ENCODE data around the gene MEGF8.

The MEGF8 gene

DNA sequence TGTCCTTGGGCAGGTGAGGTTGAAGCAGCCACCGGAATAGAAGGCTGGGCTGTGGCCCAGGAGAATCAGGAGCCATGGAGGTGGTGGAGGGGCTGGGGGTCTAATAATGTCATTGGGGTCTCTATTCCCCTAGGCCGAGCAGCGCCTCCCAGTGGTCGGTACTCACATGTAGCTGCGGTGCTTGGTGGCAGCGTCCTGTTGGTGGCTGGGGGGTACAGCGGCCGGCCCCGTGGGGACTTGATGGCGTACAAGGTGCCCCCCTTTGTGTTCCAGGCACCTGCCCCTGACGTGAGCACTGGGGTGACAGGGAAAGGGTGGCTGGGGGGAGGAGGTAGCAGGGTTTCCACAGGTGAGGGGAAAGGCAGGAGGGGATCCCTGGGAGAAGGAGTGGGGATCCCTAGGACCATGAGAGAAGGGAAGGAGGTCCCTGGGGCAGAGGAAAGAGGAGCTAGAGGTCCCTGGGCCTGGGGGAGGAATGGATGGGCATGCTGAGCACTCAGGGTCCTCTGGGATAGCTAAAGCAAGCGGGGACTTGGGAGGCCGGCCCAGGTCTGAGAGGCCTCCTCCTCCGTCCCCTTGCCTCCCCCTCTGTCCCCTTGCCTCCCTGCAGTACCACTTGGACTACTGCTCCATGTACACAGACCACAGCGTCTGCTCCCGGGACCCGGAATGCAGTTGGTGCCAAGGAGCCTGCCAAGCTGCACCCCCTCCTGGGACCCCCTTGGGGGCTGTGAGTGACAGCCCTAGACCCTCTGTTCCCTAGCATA is 18.1 kb downstream of the MEGF8 start:
- H3K27ac ChIP-seq (ENCODE audit: low read depth, low read length) = no peak overlapping the region
- no peak overlapping the region for H3K4me2 ChIP-seq (ENCODE audit: low read depth, low read length, poor library complexity, severe bottlenecking)
- H3K79me2 ChIP-seq (ENCODE audit: insufficient read depth, low read length) = no peaks in the 10 kb centered on the region
- H3K36me3 ChIP-seq (ENCODE audit: low read length) = no peaks in the 10 kb centered on the region
- no peaks in the 10 kb centered on the region for H3K9me3 ChIP-seq (ENCODE audit: insufficient read depth, low read length)
- H3K4me3 ChIP-seq (ENCODE audit: insufficient read depth, low read length, poor library complexity, severe bottlenecking) = no peak overlapping the region
- H3F3A ChIP-seq (ENCODE audit: insufficient read depth) = no peaks in the 10 kb centered on the region
- no peaks in the 10 kb centered on the region for H4K20me1 ChIP-seq (ENCODE audit: low read depth, low read length)
- H2AFZ ChIP-seq (ENCODE audit: low read depth, low read length, severe bottlenecking) = no peak overlapping the region
- H3K9me2 ChIP-seq (replicated peaks; ENCODE audit: insufficient read depth, low read length) = no peaks in the 10 kb centered on the region
- TF ChIP-seq EZH2phosphoT487 (conservative IDR thresholded peaks at IDR 0.05; ENCODE audit: low read length) = no peak
- TF ChIP-seq, protein P1, sequence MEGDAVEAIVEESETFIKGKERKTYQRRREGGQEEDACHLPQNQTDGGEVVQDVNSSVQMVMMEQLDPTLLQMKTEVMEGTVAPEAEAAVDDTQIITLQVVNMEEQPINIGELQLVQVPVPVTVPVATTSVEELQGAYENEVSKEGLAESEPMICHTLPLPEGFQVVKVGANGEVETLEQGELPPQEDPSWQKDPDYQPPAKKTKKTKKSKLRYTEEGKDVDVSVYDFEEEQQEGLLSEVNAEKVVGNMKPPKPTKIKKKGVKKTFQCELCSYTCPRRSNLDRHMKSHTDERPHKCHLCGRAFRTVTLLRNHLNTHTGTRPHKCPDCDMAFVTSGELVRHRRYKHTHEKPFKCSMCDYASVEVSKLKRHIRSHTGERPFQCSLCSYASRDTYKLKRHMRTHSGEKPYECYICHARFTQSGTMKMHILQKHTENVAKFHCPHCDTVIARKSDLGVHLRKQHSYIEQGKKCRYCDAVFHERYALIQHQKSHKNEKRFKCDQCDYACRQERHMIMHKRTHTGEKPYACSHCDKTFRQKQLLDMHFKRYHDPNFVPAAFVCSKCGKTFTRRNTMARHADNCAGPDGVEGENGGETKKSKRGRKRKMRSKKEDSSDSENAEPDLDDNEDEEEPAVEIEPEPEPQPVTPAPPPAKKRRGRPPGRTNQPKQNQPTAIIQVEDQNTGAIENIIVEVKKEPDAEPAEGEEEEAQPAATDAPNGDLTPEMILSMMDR (IDR thresholded peaks at IDR 0.05; ENCODE audit: insufficient read depth, low read length, poor library complexity, severe bottlenecking) = peak; percentile 18
- no peaks in the 10 kb centered on the region for H3K27me3 ChIP-seq (ENCODE audit: low read length)
- no peak overlapping the region for H3K9ac ChIP-seq (ENCODE audit: low read length)

DNA sequence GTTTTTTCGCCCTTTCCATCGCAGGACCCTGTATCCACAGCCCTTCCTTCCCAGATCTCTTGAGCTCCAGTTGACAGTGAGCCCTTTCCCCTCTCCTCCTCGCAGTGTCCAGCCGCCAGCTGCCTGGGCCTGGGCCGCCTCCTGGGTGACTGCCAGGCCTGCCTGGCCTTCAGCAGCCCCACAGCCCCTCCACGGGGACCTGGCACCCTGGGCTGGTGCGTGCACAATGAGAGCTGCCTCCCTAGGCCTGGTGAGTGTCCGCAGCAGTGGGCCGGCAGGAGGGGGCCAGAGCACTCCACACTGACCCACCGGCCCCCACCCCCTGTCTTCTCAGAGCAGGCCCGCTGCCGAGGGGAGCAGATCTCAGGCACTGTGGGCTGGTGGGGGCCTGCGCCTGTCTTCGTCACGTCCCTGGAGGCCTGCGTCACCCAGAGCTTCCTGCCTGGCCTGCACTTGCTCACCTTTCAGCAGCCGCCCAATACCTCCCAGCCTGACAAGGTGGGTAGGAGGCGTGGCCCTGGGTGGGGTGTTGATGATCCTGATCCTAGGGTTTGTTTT is 19.0 kb downstream of the MEGF8 start:
- Histone ChIP-seq H3K27me3 (ENCODE audit: low read length) (no peaks in the 10 kb centered on the region), H3K79me2 (ENCODE audit: insufficient read depth, low read length) (no peaks in the 10 kb centered on the region), H3K4me2 (ENCODE audit: low read depth, low read length, poor library complexity, severe bottlenecking) (no peak overlapping the region), H3K9me3 (ENCODE audit: insufficient read depth, low read length) (no peaks in the 10 kb centered on the region), H3K4me3 (ENCODE audit: insufficient read depth, low read length, poor library complexity, severe bottlenecking) (no peak overlapping the region), H4K20me1 (ENCODE audit: low read depth, low read length) (no peaks in the 10 kb centered on the region), H3K9ac (ENCODE audit: low read length) (no peak overlapping the region), H3K36me3 (ENCODE audit: low read length) (no peaks in the 10 kb centered on the region), H3F3A (ENCODE audit: insufficient read depth) (no peaks in the 10 kb centered on the region), H3K9me2 (replicated peaks; ENCODE audit: insufficient read depth, low read length) (no peaks in the 10 kb centered on the region), H3K27ac (ENCODE audit: low read depth, low read length) (no peak overlapping the region), H2AFZ (ENCODE audit: low read depth, low read length, severe bottlenecking) (no peak overlapping the region)
- TF ChIP-seq, protein P1 (IDR thresholded peaks at IDR 0.05; ENCODE audit: insufficient read depth, low read length, poor library complexity, severe bottlenecking) = no peak
- TF ChIP-seq EZH2phosphoT487 (conservative IDR thresholded peaks at IDR 0.05; ENCODE audit: low read length) = no peak

DNA sequence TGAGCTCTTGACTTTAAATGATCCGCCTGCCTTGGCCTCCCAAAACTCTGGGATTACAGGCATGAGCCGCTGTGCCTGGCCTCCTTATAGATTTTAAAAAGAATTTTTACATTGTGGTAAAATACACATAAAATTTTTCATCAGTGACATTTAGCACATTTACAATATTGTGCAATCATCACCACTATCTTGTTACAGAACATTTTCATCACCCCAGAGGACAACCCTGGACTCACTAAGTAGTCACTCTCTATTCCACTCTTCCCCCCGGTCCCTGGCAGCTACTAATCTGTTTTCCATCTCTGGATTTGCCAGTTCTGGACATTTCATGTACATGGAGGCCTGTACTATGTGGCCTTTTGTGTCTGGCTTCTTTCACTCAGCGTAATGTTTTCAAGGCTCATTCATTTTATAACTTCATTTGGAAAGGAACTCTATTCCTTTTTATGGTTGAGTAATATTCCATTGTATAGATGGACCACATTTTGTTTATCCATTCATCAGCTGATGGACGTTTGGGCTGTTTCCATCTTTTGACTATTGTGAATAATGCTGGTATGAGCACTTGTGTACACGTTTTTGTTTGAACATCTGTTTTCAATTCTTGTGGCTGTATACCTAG is 19.9 kb downstream of the MEGF8 start:
- no peak overlapping the region for H3K4me2 ChIP-seq (ENCODE audit: low read depth, low read length, poor library complexity, severe bottlenecking)
- H4K20me1 ChIP-seq (ENCODE audit: low read depth, low read length) = no peaks in the 10 kb centered on the region
- H3K27me3 ChIP-seq (ENCODE audit: low read length) = no peaks in the 10 kb centered on the region
- TF ChIP-seq, protein P1 (IDR thresholded peaks at IDR 0.05; ENCODE audit: insufficient read depth, low read length, poor library complexity, severe bottlenecking) = no peak
- no peak for TF ChIP-seq EZH2phosphoT487 (conservative IDR thresholded peaks at IDR 0.05; ENCODE audit: low read length)
- no peaks in the 10 kb centered on the region for H3K9me2 ChIP-seq (replicated peaks; ENCODE audit: insufficient read depth, low read length)
- no peak overlapping the region for H3K9ac ChIP-seq (ENCODE audit: low read length)
- H3K9me3 ChIP-seq (ENCODE audit: insufficient read depth, low read length) = no peaks in the 10 kb centered on the region
- H3F3A ChIP-seq (ENCODE audit: insufficient read depth) = no peaks in the 10 kb centered on the region
- H3K27ac ChIP-seq (ENCODE audit: low read depth, low read length) = no peak overlapping the region
- no peak overlapping the region for H2AFZ ChIP-seq (ENCODE audit: low read depth, low read length, severe bottlenecking)
- H3K36me3 ChIP-seq (ENCODE audit: low read length) = no peaks in the 10 kb centered on the region
- H3K79me2 ChIP-seq (ENCODE audit: insufficient read depth, low read length) = no peaks in the 10 kb centered on the region
- no peak overlapping the region for H3K4me3 ChIP-seq (ENCODE audit: insufficient read depth, low read length, poor library complexity, severe bottlenecking)
